ENCODE measurements around the gene AKAP6.

The AKAP6 gene

GRCh38 chr14:32593290-32593942 lies 264.3 kb downstream of the AKAP6 start:
- no peak for DNase-seq

DNA sequence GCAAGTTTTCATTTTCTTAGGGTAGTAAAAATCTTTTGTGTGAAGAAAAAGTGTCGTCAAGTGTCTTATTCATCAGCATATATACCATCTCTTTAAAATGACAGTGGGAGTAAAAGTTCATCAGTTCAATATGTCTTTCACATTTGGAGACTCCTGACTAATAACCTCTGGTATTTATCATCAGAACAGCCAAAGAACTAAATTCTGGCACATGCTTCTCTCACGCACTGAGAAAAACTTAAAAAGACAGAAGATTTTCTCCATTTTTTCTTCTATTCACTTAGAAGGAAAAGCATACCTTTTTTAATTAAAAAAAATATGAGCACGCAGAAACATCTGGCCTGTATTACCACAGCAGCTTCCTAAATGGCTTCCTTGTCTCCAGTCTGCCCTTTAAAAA lies 265.7 kb downstream of the AKAP6 start:
- no peak for DNase-seq

DNA sequence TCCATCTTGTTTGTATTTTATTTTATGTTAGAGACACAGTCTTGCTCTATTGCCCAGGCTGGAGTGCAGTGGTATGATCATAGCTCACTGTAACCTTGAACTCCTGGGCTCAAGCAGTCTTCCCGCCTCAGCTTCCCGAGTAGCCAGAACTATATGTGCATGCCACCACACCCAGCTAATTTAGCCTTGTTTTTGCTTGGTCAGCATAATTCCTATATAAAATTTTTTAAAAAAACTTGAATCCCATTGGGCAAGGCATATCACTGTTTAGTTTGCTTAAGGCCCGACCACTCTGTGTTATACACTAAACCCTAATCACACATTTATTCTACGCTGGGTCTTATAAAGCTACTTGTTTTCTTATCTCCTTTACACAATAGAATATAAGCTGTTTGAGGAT lies 266.4 kb downstream of the AKAP6 start:
- no peak for DNase-seq

GRCh38 chr14:32596390-32596789 lies 267.3 kb downstream of the AKAP6 start:
- DNase-seq: no peak

DNA sequence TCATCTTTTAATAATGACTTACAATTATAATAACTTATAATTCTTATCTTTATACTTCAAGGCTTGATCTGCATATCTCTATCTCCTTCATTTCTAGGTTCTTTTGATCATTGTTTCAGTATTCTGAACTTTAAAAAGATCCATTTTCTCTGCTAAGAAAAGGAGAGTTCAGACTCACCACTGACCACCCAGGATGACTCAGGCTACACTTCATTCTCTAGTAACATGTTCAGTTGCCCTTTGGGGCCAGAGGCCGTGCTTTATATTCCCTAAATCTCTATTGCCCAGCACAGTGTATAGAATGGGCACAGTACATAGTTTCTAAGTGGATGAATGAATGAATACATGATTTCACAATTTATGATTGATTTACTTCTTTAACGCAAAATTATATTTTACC lies 268.7 kb downstream of the AKAP6 start:
- no peak for DNase-seq

DNA sequence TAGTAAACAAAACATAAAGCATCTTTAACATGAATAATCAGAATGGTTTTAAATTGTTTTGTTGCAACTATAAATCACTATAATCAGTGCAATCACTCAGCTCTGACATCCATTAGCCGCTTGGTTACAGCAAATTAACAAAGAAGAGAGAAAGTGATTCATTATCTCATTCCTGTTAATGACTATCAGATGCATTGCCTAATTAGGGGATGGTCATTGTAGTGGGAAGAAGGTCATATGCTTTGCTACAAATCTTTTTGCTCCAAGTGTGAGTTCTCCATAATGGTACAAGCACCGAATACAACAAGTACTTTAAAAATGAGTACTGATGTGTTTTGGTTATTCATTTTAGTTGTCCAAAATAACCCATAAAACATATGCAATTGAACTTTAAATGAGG lies 272.0 kb downstream of the AKAP6 start:
- no peak for DNase-seq

DNA sequence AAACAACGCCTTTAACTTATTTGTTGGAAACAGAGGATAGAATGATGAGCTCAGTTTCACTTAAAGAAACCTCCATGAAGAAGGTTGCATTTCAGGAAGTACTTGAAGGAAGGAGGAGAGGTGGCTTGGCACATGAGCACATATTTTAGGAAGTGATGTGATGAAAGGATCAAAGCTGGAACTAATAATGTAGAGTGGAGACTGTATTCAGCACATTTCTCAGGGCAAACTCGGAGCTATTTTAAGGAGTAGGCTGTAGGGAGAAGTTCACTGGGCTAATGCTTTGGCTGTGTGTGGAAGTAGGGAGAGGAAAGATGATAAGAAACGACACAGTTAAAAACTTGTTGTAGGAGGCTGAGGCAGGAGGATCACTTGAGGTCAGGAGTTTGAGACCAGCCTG lies 272.8 kb downstream of the AKAP6 start:
- no peak for DNase-seq

DNA sequence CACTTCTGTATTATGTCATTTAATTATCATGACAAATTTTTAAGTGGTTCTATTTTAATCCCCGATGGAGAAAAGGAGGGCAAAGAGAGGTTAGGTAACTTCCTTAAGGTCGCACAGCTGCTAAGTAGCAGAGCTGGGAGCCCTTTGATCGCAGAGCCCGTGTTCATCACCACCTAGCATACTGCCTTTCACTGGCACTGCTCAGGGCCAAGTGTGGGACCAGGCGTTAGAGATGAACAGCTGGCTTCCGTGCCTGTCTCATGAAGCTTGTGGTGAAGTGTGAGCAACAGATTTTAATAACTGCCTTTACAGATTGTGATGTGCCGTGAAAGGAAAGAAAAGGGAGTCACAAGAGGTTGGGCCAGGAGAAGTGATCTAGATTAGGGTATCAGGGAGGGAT lies 273.6 kb downstream of the AKAP6 start:
- DNase-seq: no peak

DNA sequence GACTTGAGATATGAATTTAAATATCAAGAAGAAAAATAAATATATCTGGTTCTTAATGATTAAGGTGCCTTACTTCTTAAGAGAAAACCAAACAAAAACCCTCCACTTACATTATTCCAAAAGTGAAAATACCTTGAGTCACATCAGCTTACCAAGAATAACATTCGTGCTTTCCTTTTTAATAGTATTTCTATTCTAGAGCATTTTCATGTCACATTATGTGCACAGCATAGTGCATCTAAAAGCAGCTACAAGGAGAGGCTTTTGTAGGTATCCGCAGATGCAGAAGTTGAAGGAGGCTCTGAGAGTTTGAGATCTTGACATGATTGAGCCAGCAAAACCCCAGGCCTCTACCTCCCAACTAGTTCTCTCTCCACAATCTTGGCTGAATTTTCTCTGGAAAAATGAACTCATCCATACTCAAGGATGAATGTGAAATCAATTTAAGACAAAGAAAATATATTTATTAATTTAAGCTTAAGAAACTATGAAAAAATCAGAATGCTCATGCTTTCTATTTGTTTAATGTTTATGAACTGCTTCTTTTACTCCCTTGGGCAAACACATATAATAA lies 275.0 kb downstream of the AKAP6 start:
- no peak for DNase-seq

- no peak for DNase-seq
Measured at GRCh38 chr14:32606301-32606700, 277.2 kb downstream of the AKAP6 start.

- DNase-seq: no peak
Measured at GRCh38 chr14:32607399-32607798, 278.3 kb downstream of the AKAP6 start.

GRCh38 chr14:32608857-32609256 lies 279.8 kb downstream of the AKAP6 start:
- DNase-seq: no peak

DNA sequence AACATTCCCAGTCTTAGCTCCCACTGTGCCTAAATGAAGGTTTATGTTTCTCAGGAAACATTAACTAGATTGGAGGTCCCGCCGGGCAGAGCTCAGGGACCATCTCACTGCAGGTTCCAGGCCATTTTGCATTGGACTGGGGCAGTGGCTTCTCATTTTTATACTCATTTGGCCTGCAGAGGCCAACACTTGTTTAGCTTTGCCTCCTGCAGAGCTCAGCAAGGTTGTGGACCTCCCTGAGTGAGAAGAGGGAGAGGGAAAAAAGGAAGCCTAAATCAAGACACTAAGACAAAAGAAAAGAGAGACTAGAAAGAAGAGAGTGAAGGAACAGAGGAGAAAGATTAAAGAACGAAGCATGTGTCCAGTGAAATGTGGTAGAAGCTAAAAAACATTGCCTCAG lies 280.3 kb downstream of the AKAP6 start:
- DNase-seq: no peak

DNA sequence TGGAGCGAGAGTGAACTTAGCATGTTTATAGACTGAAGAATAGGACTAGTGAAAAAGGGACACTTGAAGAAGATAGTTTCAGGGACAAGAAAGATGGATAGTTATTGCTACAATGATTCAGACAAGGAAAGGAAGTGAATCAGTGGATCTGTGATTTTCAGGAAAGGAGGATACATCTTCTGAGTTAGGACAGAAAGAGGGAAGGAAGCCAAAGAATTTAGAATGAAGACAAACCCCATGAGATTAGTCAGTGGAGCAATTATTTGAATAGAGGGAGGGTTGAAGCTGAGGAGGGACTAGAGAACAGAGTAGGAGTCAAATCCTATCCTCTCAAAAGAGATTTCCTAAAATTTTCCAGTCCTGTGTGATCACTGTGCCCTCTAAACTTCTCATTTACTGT lies 282.7 kb downstream of the AKAP6 start:
- DNase-seq: no peak

DNA sequence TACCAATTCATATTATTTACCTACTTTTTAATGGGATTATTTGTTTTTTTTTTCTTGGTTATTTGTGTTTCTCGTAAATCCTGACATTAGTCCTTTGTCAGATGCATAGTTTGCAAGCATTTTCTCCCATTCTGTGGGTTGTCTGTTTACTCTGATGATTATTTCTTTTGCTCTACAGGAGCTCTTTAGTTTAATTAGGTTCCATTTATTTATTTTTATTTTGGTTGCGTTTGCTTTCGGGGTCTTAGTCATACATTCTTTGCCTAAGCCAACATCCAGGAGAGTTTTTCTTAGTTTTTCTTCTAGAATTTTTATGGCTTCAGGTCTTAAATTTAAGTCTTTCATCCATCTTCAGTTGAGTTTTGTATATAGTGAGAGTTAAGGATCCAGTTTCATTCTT lies 289.9 kb downstream of the AKAP6 start:
- DNase-seq: no peak

GRCh38 chr14:32620303-32620702 lies 291.2 kb downstream of the AKAP6 start:
- DNase-seq: no peak

- no peak for DNase-seq
Measured at GRCh38 chr14:32620724-32621123, 291.6 kb downstream of the AKAP6 start.

GRCh38 chr14:32621585-32621984 lies 292.5 kb downstream of the AKAP6 start:
- DNase-seq: no peak

DNA sequence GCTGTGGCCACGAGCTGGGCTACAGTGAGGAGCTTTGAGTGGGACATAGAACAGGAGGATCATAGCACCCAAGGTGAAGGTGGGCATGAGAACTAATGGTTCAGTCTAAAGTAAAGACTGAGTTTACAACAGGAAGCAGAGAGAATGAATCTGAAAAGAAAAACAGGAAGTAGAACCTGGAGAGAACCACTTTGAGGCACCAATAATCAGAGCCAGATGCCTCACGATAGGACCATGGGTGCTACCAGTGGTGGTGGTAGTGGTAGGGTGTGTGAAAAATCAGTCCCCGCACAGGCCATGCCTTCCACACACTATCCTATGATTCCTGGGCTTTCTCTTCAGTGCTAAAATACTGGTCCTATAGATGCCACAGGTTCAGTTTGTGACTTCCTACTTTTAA lies 293.6 kb downstream of the AKAP6 start:
- no peak for DNase-seq

DNA sequence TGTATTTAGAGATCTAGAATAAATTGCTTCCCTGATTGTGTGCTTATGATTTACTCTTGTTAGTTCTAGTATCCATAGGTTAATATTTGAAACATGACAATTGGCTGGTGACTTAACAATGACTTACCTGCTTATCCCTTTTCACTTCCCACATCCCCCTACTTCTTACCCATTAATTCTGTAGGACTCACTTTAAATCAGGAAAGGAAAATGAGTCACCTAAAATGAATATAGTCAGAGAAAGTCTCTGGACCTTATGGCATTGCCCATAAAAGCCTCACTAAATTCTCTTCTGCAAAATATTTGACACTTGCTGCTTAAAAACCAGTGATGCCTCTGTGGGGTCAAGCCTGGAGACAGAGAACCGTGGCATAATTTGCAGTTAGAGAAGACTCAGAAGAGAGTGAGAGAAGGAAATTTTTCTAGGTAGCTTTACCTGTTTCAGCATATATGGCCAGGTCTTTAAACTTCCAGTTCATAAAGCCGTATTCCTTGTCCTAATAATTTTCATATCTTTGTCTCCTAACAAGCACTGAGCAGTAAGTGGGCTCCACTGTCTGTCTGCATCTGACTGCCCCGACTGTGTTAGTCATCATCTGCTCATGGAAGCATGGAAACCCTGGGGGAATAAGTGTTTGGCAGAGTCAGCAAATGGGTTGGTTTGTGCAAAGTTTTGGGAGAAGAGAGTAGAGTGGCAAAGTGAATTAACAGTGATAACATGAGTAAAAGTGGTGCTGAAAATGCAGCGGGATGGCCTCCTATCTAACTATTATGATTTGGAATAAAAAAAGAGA lies 294.4 kb downstream of the AKAP6 start:
- DNase-seq: no peak

DNA sequence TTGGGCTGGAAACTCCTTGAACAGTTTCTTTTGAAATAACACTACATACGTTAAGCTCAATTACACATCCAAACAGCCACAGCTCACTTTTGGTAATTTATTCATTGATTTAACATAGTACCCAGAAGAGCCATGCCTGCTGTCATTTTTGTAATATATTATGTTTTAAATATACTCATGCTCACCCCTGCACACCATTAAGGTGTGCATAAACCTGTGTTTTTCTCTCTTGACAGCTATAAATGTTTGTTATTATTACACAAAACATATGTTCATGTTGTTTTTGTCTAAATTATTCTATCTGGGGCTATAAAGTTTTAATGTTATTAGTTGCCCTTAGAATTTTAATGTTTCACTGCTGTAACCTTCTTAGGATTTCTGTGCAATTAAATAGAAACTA lies 296.1 kb downstream of the AKAP6 start:
- no peak for DNase-seq

DNA sequence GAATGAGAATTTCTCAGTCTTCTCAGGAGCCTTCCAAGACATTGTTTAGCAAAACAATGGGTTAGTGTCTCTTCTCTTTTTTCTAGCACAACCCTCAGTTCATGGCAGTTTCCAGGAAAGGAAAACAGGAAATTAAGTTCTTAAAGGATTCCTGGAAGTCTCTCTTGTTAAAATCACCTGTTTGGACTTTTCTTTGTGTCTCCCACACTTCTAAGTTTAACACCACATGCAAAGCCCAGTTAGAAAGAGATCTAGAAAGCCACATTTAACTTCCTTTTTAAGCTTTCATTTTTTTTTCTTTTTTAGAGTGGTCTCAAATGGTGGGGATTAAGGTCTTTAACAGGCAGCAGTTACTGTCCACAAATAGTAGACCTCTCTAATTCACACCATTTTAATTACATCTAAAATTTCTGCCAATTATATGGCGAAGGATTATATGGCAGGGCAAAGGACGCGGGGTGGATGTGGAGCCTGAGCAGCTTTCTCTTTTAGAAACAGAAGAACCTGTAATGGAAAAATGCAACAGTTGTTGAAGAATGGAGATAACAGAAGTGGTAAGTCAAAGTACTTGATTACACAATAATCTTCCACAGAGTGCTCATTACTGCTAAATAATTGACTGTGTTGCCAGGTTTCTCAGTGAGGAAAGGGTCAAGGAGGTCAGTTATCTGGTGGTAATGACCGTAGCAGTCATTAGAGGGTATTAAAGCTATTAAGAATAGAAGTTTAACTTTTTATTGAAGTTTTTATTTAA lies 298.6 kb downstream of the AKAP6 start:
- DNase-seq: no peak

- no peak for DNase-seq
Measured at GRCh38 chr14:32629236-32629635, 300.1 kb downstream of the AKAP6 start.

DNA sequence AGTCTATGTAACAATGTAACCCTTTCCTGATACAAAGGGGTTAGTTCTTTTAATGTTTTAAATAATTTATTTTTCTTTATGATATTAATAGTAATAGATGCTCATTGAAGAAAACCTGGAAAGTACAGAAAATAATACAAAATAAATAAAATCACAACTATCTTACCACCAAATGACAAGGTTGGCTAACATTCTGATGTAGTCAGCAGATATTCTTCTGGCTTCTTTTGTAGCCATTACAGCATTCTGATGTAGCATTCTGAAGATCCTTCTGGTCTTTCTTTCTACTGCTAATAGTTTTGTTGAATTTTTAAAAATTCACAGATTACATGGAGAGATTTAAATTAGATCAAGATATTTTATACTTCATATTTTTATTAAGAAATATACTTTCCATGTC lies 301.6 kb downstream of the AKAP6 start:
- DNase-seq: no peak

Measured in 8988T (cell line).